GM12878 (cell line): Measurements from ENCODE around the gene WNT9B. TPM values are rescaled to one million over a fixed set of nuclear protein-coding genes. Genes with fewer than 3 reads are reported as not detected.

Source experiments
- ATAC-seq: fragments of 200-7000 bp; cut with Tn5 transposase; 3 replicates; pipeline ENCODE4 v1.9.1; 2020; ENCODE audit warnings: mild to moderate bottlenecking, moderate library complexity
- BruUV-seq: library from RNA; stranded (reverse); fragments of 400-500 nt; replicated peaks from 2 replicates; lab custom pipeline; 2021; lab: Mats Ljungman, UMichigan
- CTCF ChIA-PET: fragments of 300-600 bp; sonication (Branson Sonifier 250); formaldehyde crosslinking; extraction: SDS; loops from one replicate; lab custom pipeline; 2021; ENCODE audit warnings: inconsistent platforms; lab: Yijun Ruan, JAX
- POLR2A ChIA-PET: fragments of 350-600 bp; formaldehyde crosslinking; extraction: SDS; loops from one replicate; lab custom pipeline; 2021; ENCODE audit warnings: inconsistent platforms; lab: Charles Lee
- RAD21 ChIA-PET: fragments of 300-600 bp; sonication (Branson Sonifier 250); formaldehyde crosslinking; loops from one replicate; lab custom pipeline; 2023; ENCODE audit warnings: antibody characterized with exemption; ENCODE audit not compliant: unreplicated experiment; lab: Charles Lee
- SMC1A ChIA-PET: fragments of 300-600 bp; sonication (Branson Sonifier 250); formaldehyde crosslinking; loops from one replicate; lab custom pipeline; 2023; ENCODE audit not compliant: unreplicated experiment, uncharacterized antibody; lab: Charles Lee
- DNase-seq: peaks from one replicate; pipeline ENCODE4 v3.0.0-alpha.2; 2011; ENCODE audit warnings: low read depth, low spot score
- FAIRE-seq: peaks from 3 replicates; lab custom pipeline; 2011; peaks lifted over from hg19 to GRCh38; lab: Jason Lieb, UNC
- H2AFZ ChIP-seq: 2 replicates; pipeline ENCODE4 v1.6.0; 2011; ENCODE audit warnings: low read depth, low read length, control low read depth; ENCODE audit not compliant: control insufficient read depth
- H3K27ac ChIP-seq: 2 replicates; pipeline ENCODE4 v1.5.1; 2011; ENCODE audit warnings: control low read depth; ENCODE audit not compliant: control insufficient read depth, insufficient read depth
- H3K27me3 ChIP-seq, 2 experiments: replicated peaks in 1 of 2; 2 replicates each; pipeline versions ENCODE4 v1.6.0 to v1.6.1; 2011; ENCODE audit warnings: low read length in 1 of 2; ENCODE audit not compliant: control insufficient read depth in 2 of 2, insufficient read depth in 2 of 2
- H3K36me3 ChIP-seq, 2 experiments: 2 replicates each; pipeline ENCODE4 v1.5.1; 2011; ENCODE audit warnings: low read length in 1 of 2; ENCODE audit not compliant: control insufficient read depth in 2 of 2, insufficient read depth in 2 of 2
- H3K4me1 ChIP-seq: 2 replicates; pipeline ENCODE4 v1.6.1; 2011; ENCODE audit warnings: mild to moderate bottlenecking, low read length, moderate library complexity, mixed read lengths; ENCODE audit not compliant: control insufficient read depth, insufficient read depth
- H3K4me2 ChIP-seq: 2 replicates; pipeline ENCODE4 v1.6.0; 2011; ENCODE audit warnings: control low read depth; ENCODE audit not compliant: control insufficient read depth, insufficient read depth
- H3K4me3 ChIP-seq: fragments of 200-600 bp; sonication (generic); 2 replicates; pipeline ENCODE4 v1.5.1; 2016
- H3K79me2 ChIP-seq: 2 replicates; pipeline ENCODE4 v1.6.0; 2011; ENCODE audit warnings: low read length; ENCODE audit not compliant: control insufficient read depth, insufficient read depth
- H3K9ac ChIP-seq: 2 replicates; pipeline ENCODE4 v1.8.0; 2011; ENCODE audit warnings: low read length, control low read depth, mixed read lengths; ENCODE audit not compliant: control insufficient read depth, insufficient read depth
- H3K9me3 ChIP-seq: replicated peaks from 3 replicates; pipeline ENCODE4 v1.5.1; 2011; ENCODE audit warnings: mild to moderate bottlenecking, low read length; ENCODE audit not compliant: control insufficient read depth, insufficient read depth
- H4K20me1 ChIP-seq: 2 replicates; pipeline ENCODE4 v1.6.0; 2011; ENCODE audit not compliant: control insufficient read depth, insufficient read depth
- BCLAF1 ChIP-seq: fragments of 450-650 bp; IDR thresholded peaks from 2 replicates; pipeline ENCODE4 v1.6.1; 2017; ENCODE audit warnings: antibody characterized with exemption, mild to moderate bottlenecking, moderate library complexity
- CREB1 ChIP-seq: IDR thresholded peaks from 2 replicates; pipeline ENCODE4 v1.6.1; 2012; ENCODE audit warnings: low read depth, mild to moderate bottlenecking, inconsistent platforms
- CREM ChIP-seq: IDR thresholded peaks from 2 replicates; pipeline ENCODE4 v1.6.1; 2014; ENCODE audit warnings: antibody characterized with exemption, low read depth
- GABPA ChIP-seq: IDR thresholded peaks from 2 replicates; pipeline ENCODE4 v1.6.1; 2014; ENCODE audit warnings: antibody characterized with exemption, low read depth, mild to moderate bottlenecking, inconsistent platforms
- HDAC6 ChIP-seq: fragments of 200-600 bp; sonication (generic); IDR thresholded peaks from one replicate; pipeline ENCODE4 v1.8.0; 2017; ENCODE audit warnings: antibody characterized with exemption; ENCODE audit not compliant: unreplicated experiment
- IRF4 ChIP-seq: IDR thresholded peaks from 2 replicates; pipeline ENCODE4 v1.6.1; 2011; ENCODE audit warnings: low read depth, low read length
- MTA3 ChIP-seq: IDR thresholded peaks from 2 replicates; pipeline ENCODE4 v1.6.1; 2012; ENCODE audit warnings: low read length, inconsistent platforms, borderline replicate concordance
- MYB ChIP-seq: fragments of 150-350 bp; IDR thresholded peaks from 2 replicates; pipeline ENCODE4 v1.6.1; 2014; ENCODE audit warnings: mild to moderate bottlenecking, low read depth, low read length, borderline replicate concordance
- NKRF ChIP-seq: fragments of 450-650 bp; conservative IDR thresholded peaks from 2 replicates; pipeline ENCODE4 v1.6.1; 2017; ENCODE audit warnings: mild to moderate bottlenecking, moderate library complexity
- PAX8 ChIP-seq: fragments of 450-650 bp; IDR thresholded peaks from 2 replicates; pipeline ENCODE4 v1.6.1; 2017; ENCODE audit warnings: mild to moderate bottlenecking, moderate library complexity
- RAD51 ChIP-seq: fragments of 450-650 bp; IDR thresholded peaks from 2 replicates; pipeline ENCODE4 v1.6.1; 2016; ENCODE audit warnings: moderate library complexity, mild to moderate bottlenecking, inconsistent platforms
- RBBP5 ChIP-seq: fragments of 200-600 bp; sonication (generic); conservative IDR thresholded peaks from 2 replicates; pipeline ENCODE4 v1.6.1; 2016
- RCOR1 ChIP-seq: conservative IDR thresholded peaks from 2 replicates; pipeline ENCODE4 v1.6.1; 2012; ENCODE audit warnings: low read depth, low read length, improper control_type of control experiment
- TCF12 ChIP-seq: IDR thresholded peaks from 2 replicates; pipeline ENCODE4 v1.6.1; 2011; ENCODE audit warnings: low read depth, mild to moderate bottlenecking, low read length
- YY1 ChIP-seq: IDR thresholded peaks from 2 replicates; pipeline ENCODE4 v1.6.1; 2011; ENCODE audit warnings: low read depth, mild to moderate bottlenecking, low read length
- ZNF274 ChIP-seq: IDR thresholded peaks from one replicate; pipeline ENCODE4 v1.8.0; 2011; ENCODE audit not compliant: insufficient read length, insufficient read depth
- ZSCAN29 ChIP-seq: fragments of 450-650 bp; IDR thresholded peaks from 2 replicates; pipeline ENCODE4 v1.6.1; 2017; ENCODE audit warnings: mild to moderate bottlenecking, moderate library complexity
- WGBS: methylation state at CpG from one replicate; pipeline ENCODE4 v1.1.6; 2016; ENCODE audit warnings: low lambda C conversion rate; ENCODE audit not compliant: insufficient replicate concordance, insufficient coverage; ENCODE audit errors: missing lambda C conversion rate; 5-methylcytosine and 5-hydroxymethylcytosine counted together
- in situ Hi-C: fragments of 300-500 bp; cut with MboI; formaldehyde crosslinking; loops from 9 replicates; pipeline ENCODE4 v1.14.3; 2018; ENCODE audit warnings: mixed read lengths
- intact Hi-C: fragments of 100-400 bp; cut with micrococcal nuclease; formaldehyde crosslinking; loops from one replicate; pipeline ENCODE4 v1.14.2; 2022; ENCODE audit not compliant: unreplicated experiment
- polyA plus RNA-seq, 11 experiments: library from polyadenylated mRNA; depleted of rRNA in 4 of 11; unstranded in 6 of 11; stranded (reverse) in 5 of 11; fragments of >200 nt; fragmentation: Nextera tagmentation in 4 of 11; fragmentation: Illumina TruSeq in 1 of 11; extraction: Ambion mirVana in 4 of 11; extraction: Trizol in 1 of 11; gene quantifications; 1 replicate in 1 of 11; 2 replicates in 10 of 11; pipeline versions ENCODE4 v1.2.1 to v1.2.3, GENCODE V29; 2011 to 2016; ENCODE audit warnings: inconsistent platforms in 2 of 11, missing spikeins in 2 of 11, low read depth in 1 of 11
- total RNA-seq, 4 experiments: library from RNA; depleted of rRNA in 3 of 4; stranded (reverse); fragments of >200 nt in 3 of 4; fragmentation: Illumina TruSeq in 1 of 4; extraction: Trizol in 1 of 4; gene quantifications; 2 replicates each; pipeline versions ENCODE4 v1.2.1 to v1.2.3, GENCODE V29; 2013 to 2021
- TF ChIP-seq, protein P1 (sequence below): IDR thresholded peaks from 2 replicates; pipeline ENCODE4 v1.6.1; 2012; ENCODE audit warnings: low read depth, low read length, improper control_type of control experiment

The WNT9B gene
- total and polyA plus RNA-seq, 10 of the 15 experiments (the other 5 are each of a cell fraction or from before 2014, with no cell fraction given) = not detected

DNA sequence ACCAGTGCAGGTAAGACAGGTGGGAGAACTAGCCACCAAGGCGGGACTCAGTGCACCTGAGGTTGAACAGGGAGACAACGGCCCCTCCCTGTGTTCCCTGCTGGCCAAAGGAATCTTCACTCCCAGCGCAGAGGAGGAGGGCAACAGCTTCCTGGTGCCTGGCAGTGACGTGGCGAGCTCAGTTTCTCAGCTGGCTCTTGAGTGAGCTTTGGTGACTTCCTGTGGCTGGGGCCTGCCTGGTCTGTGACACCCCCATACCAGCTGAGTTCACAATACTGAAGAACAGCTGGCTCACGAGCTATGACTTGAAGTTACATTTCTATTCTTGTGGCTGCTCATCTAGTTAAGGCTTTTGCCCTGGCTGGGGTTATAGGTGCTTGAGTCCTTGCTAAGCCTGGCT lies 26.1 kb downstream of the WNT9B start:
- TF ChIP-seq GABPA = no peak
- TF ChIP-seq RAD51 = no peak
- TF ChIP-seq NKRF = no peak
- TF ChIP-seq ZNF274 = no peak
- no peak for TF ChIP-seq MYB
- no peak for TF ChIP-seq ZSCAN29
- TF ChIP-seq, protein P1, sequence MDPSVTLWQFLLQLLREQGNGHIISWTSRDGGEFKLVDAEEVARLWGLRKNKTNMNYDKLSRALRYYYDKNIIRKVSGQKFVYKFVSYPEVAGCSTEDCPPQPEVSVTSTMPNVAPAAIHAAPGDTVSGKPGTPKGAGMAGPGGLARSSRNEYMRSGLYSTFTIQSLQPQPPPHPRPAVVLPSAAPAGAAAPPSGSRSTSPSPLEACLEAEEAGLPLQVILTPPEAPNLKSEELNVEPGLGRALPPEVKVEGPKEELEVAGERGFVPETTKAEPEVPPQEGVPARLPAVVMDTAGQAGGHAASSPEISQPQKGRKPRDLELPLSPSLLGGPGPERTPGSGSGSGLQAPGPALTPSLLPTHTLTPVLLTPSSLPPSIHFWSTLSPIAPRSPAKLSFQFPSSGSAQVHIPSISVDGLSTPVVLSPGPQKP = no peak
- no peak for TF ChIP-seq TCF12
- TF ChIP-seq YY1 = no peak
- TF ChIP-seq PAX8 = no peak
- no peak for TF ChIP-seq BCLAF1
- TF ChIP-seq CREB1 = no peak
- TF ChIP-seq IRF4 = no peak
- TF ChIP-seq RCOR1 = no peak
- TF ChIP-seq HDAC6 = no peak
- no peak for TF ChIP-seq CREM
- no peak for TF ChIP-seq RBBP5
- no peak for TF ChIP-seq MTA3
- ChIA-PET CTCF (no interaction called here), RAD21 (no interaction called here), POLR2A (interaction anchor here (0.6 kb wide), 1 partner anchor 860 kb away, joined by 3 read pairs; no protein-coding TSS in a partner anchor), SMC1A (no interaction called here)
- Histone ChIP-seq H3K9ac (no peak overlapping the region), H3K4me3 (no peak overlapping the region), H3K36me3 (no peaks in the 10 kb centered on the region), H4K20me1 (no peaks in the 10 kb centered on the region), H2AFZ (no peak overlapping the region), H3K4me2 (no peak overlapping the region), H3K79me2 (no peaks in the 10 kb centered on the region), H3K27me3 (no peaks in the 10 kb centered on the region), H3K9me3 (no peaks in the 10 kb centered on the region), H3K27ac (no peak overlapping the region), H3K4me1 (no peaks in the 10 kb centered on the region)
- no TSS peak for BruUV-seq
- in situ Hi-C loops = no loop called here
- 23% methylated on average over 6 of the region's 6 CpGs for WGBS
- FAIRE-seq (no peak), ATAC-seq (no peak), DNase-seq (no peak)
- intact Hi-C loops = loop anchor here (10.0 kb wide), 1 partner anchor 53 kb away; no protein-coding TSS in a partner anchor
